HEK293 (cell line): Measurements from ENCODE around the gene EDEM2.

ENCODE experiments used
- CTCF ChIA-PET: fragments of 350-600 bp; formaldehyde crosslinking; extraction: SDS; loops from one replicate; lab custom pipeline; 2021; ENCODE audit warnings: antibody characterized with exemption; lab: Yijun Ruan, JAX
- POLR2A ChIA-PET: fragments of 300-600 bp; formaldehyde crosslinking; extraction: SDS; loops from one replicate; lab custom pipeline; 2020; ENCODE audit warnings: antibody characterized with exemption, inconsistent platforms; lab: Yijun Ruan, JAX
- H3K27ac ChIP-seq: fragments of 200-500 bp; sonication (Bioruptor generic); 2 replicates; pipeline ENCODE4 v1.5.1; 2014; ENCODE audit warnings: low read depth, low read length, control low read depth, inconsistent platforms; ENCODE audit errors: extremely low read depth
- H3K36me3 ChIP-seq, 2 experiments: fragments of 200-500 bp in 1 of 2; sonication (Bioruptor generic) in 1 of 2; 1 replicate in 1 of 2; 2 replicates in 1 of 2; pipeline ENCODE4 v1.5.1; 2014 to 2017; ENCODE audit warnings: inconsistent platforms in 2 of 2, low read length in 2 of 2; ENCODE audit not compliant: control insufficient read depth in 2 of 2, insufficient read depth in 1 of 2
- H3K4me1 ChIP-seq: fragments of 200-500 bp; sonication (Bioruptor generic); 2 replicates; pipeline ENCODE4 v1.5.1; 2014; ENCODE audit warnings: mild to moderate bottlenecking, low read length, inconsistent platforms; ENCODE audit not compliant: control insufficient read depth, insufficient read depth
- H3K4me3 ChIP-seq: 2 replicates; pipeline ENCODE4 v1.5.1; 2011; ENCODE audit warnings: low read depth, mild to moderate bottlenecking, control low read depth, low read length, moderate library complexity
- H3K9me3 ChIP-seq: fragments of 200-500 bp; sonication (Bioruptor generic); 2 replicates; pipeline ENCODE4 v1.5.1; 2014; ENCODE audit warnings: low read depth, low read length, inconsistent platforms; ENCODE audit not compliant: control insufficient read depth, insufficient read depth
- ELK4 ChIP-seq: IDR thresholded peaks from 2 replicates; pipeline ENCODE4 v1.6.1; 2011; ENCODE audit warnings: mild to moderate bottlenecking, low read depth, low read length, borderline replicate concordance
- PRDM6 ChIP-seq: fragments of 450-650 bp; formaldehyde crosslinking; IDR thresholded peaks from 2 replicates; pipeline ENCODE4 v1.5.1; 2017; ENCODE audit warnings: missing biosample characterization, missing genetic modification characterization
- ZNF16 ChIP-seq: fragments of 450-650 bp; formaldehyde crosslinking; IDR thresholded peaks from 2 replicates; pipeline ENCODE4 v1.5.1; 2016; ENCODE audit warnings: low read depth, missing biosample characterization, missing genetic modification characterization
- ZNF169 ChIP-seq: fragments of 450-650 bp; formaldehyde crosslinking; IDR thresholded peaks from 2 replicates; pipeline ENCODE4 v1.5.1; 2016; ENCODE audit warnings: missing biosample characterization, missing genetic modification characterization
- ZNF18 ChIP-seq: fragments of 450-650 bp; formaldehyde crosslinking; IDR thresholded peaks from 2 replicates; pipeline ENCODE4 v1.5.1; 2016; ENCODE audit warnings: missing biosample characterization, missing genetic modification characterization
- ZNF211 ChIP-seq: fragments of 450-650 bp; formaldehyde crosslinking; IDR thresholded peaks from 2 replicates; pipeline ENCODE4 v1.5.1; 2016; ENCODE audit warnings: low read depth, missing biosample characterization, missing genetic modification characterization
- ZNF335 ChIP-seq: fragments of 450-650 bp; formaldehyde crosslinking; conservative IDR thresholded peaks from 2 replicates; pipeline ENCODE4 v1.5.1; 2016; ENCODE audit warnings: missing biosample characterization, missing genetic modification characterization
- ZNF350 ChIP-seq: fragments of 450-650 bp; formaldehyde crosslinking; IDR thresholded peaks from 2 replicates; pipeline ENCODE4 v1.5.0; 2017; ENCODE audit warnings: missing biosample characterization, mild to moderate bottlenecking, missing genetic modification characterization
- ZNF362 ChIP-seq: fragments of 450-650 bp; formaldehyde crosslinking; IDR thresholded peaks from 2 replicates; pipeline ENCODE4 v1.5.1; 2016; ENCODE audit warnings: missing biosample characterization, missing genetic modification characterization
- ZNF501 ChIP-seq: fragments of 450-650 bp; formaldehyde crosslinking; IDR thresholded peaks from 2 replicates; pipeline ENCODE4 v1.5.1; 2016; ENCODE audit warnings: missing biosample characterization, missing genetic modification characterization
- ZNF521 ChIP-seq: fragments of 450-650 bp; formaldehyde crosslinking; IDR thresholded peaks from 2 replicates; pipeline ENCODE4 v1.5.1; 2017; ENCODE audit warnings: missing biosample characterization, mild to moderate bottlenecking, missing genetic modification characterization
- ZNF529 ChIP-seq: fragments of 450-650 bp; formaldehyde crosslinking; IDR thresholded peaks from 2 replicates; pipeline ENCODE4 v1.5.1; 2017; ENCODE audit warnings: missing genetic modification characterization, missing biosample characterization; ENCODE audit not compliant: insufficient replicate concordance
- ZNF558 ChIP-seq: fragments of 450-650 bp; formaldehyde crosslinking; IDR thresholded peaks from 2 replicates; pipeline ENCODE4 v1.5.1; 2016; ENCODE audit warnings: missing biosample characterization, missing genetic modification characterization
- ZNF623 ChIP-seq: fragments of 450-650 bp; formaldehyde crosslinking; IDR thresholded peaks from 2 replicates; pipeline ENCODE4 v1.5.1; 2016; ENCODE audit warnings: missing biosample characterization, missing genetic modification characterization
- ZNF677 ChIP-seq: fragments of 450-650 bp; IDR thresholded peaks from 2 replicates; pipeline ENCODE4 v1.5.0; 2018; ENCODE audit warnings: missing biosample characterization, mild to moderate bottlenecking, missing genetic modification characterization, moderate library complexity
- ZNF830 ChIP-seq: fragments of 450-650 bp; IDR thresholded peaks from 2 replicates; pipeline ENCODE4 v1.5.0; 2018; ENCODE audit warnings: missing biosample characterization, missing genetic modification characterization, low read depth, mild to moderate bottlenecking, moderate library complexity
- ZSCAN5A ChIP-seq: fragments of 450-650 bp; formaldehyde crosslinking; IDR thresholded peaks from 2 replicates; pipeline ENCODE4 v1.5.1; 2016; ENCODE audit warnings: missing biosample characterization, missing genetic modification characterization

EDEM2 gene

GRCh38 chr20:35180266-35180665 lies 33.1 kb upstream of the EDEM2 start (continued):
- no peak for TF ChIP-seq ZSCAN5A
- TF ChIP-seq ZNF529, result no peak
- TF ChIP-seq ZNF830 (tag by site-specific recombination), result no peak
- no peak for TF ChIP-seq ZNF623 (tag by site-specific recombination)
- TF ChIP-seq ZNF521 (tag by site-specific recombination), result no peak
- no peak for TF ChIP-seq PRDM6 (tag by site-specific recombination)
- no peak for TF ChIP-seq ZNF169 (tag by site-specific recombination)
- no peak for TF ChIP-seq ZNF558 (tag by site-specific recombination)
- no peak for TF ChIP-seq ZNF677 (tag by site-specific recombination)
- no peak for TF ChIP-seq ZNF18 (tag by site-specific recombination)
- TF ChIP-seq ZNF501 (tag by site-specific recombination), result no peak
- TF ChIP-seq ZNF335, result no peak
- TF ChIP-seq ELK4, result no peak

GRCh38 chr20:35179292-35180212 lies 32.4 kb upstream of the EDEM2 start:
- Histone ChIP-seq H3K9me3 (no peaks in the 10 kb centered on the region), H3K4me3 (no peak overlapping the region), H3K36me3 (peaks cover 0 to 9% of the 10 kb centered on the region in 2 experiments; a peak in 1 of 3 replicates), H3K4me1 (no peaks in the 10 kb centered on the region), H3K27ac (no peak overlapping the region)
- no peak for TF ChIP-seq ZNF350 (tag by site-specific recombination)
- no peak for TF ChIP-seq ZNF16 (tag by site-specific recombination)
- TF ChIP-seq ZNF362 (tag by site-specific recombination), result peak; percentile 35; the same call in 1 of the 2 replicates
- TF ChIP-seq ZNF211 (tag by site-specific recombination), result no peak
- ChIA-PET POLR2A (interaction anchor here (0.7 kb wide), 1 partner anchor 14 kb away, joined by 8 read pairs; no protein-coding TSS in a partner anchor), CTCF (interaction anchor here (0.6 to 1.0 kb wide), 2 partner anchors 35 to 77 kb away, joined by 3 to 4 read pairs; no protein-coding TSS in a partner anchor)
